ENCODE measurements around the gene MAP3K7.
A peak's percentile ranks its signal among the peaks of the same experiment; 100 is the strongest.

MAP3K7 gene

GRCh38 chr6:90480666-90481065 is 106.2 kb downstream of the MAP3K7 start:
- DNase-seq = no peak

- no peak for DNase-seq
Observed at GRCh38 chr6:90479603-90479926, 107.3 kb downstream of the MAP3K7 start.

- DNase-seq = peak; percentile 87
Observed at GRCh38 chr6:90478789-90479602, 107.9 kb downstream of the MAP3K7 start.

DNA sequence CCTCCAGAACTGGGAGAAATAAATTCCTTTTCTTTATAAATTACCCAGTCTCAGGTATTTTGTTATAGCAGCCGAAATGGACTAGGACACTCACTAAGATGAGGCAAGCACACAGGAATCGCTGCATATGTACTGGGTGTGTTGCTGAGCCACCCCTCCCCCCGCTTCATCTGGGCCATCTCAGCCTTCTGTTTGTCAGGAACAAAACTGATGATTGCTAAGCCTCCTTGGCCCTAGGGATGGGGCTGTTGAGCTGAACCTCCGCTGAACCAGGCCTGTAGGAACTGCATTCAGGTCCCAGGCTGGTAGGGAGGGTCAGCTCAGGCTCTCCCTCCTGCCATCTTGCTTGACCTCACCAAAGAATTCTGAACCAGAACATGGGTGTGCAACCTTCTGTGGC is 108.6 kb downstream of the MAP3K7 start:
- DNase-seq = no peak

DNA sequence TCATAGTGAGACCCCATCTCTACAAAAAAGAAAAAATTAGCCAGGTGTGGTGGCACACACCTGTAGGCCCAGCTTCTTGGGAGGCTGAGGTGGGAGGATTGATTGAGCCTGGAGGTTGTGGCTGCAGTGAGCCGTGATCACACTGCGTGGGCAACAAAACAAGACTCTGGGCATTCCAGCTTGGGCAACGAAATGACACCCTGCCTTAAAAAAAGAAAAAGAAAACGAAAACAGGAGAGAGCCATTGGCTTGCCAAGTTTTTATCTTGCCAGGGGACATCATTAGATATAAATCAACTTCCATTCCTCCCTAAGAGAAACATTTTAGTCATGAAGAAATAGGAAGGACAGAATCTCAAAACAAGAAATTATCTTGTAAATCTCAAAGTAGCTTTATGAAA is 109.5 kb downstream of the MAP3K7 start:
- DNase-seq = no peak

DNA sequence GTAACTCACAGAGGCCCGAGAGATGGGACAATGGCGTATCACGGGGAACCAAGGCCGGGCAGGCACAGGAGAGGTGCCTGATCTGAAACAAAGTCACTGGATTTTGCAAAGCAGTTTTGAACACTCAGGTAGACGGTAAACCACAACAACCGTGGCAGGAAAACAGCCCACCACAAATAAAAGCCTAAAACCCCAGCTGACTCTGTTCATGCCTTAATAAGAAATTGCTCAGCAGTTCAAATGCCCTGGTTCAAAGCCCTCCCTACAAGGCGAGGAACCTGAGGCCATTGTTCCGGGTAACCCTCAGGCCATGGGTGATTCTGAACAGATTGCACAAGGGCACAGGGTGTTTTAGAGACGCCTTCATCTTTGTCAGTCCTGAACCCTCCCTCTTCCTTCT is 114.2 kb downstream of the MAP3K7 start:
- DNase-seq = no peak

DNA sequence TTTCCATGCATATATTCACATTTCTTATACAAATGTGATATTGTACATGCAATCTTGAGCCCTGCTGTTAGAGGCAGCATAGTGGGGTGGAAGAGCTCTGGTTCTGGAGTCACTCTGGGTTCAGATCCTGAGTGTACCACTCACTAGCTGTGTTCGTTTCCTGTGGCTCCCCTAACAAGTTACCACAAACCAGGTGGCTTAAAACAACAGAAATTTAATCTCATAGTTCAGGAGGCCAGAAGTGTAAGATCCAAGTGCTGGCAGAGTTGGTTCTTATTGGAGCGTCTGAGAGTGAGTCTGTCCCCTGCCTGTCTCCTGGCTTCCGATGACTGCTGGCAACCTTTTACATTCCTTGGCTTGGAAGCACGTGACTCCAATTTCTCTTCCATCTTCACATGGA is 115.6 kb downstream of the MAP3K7 start:
- DNase-seq = no peak

DNA sequence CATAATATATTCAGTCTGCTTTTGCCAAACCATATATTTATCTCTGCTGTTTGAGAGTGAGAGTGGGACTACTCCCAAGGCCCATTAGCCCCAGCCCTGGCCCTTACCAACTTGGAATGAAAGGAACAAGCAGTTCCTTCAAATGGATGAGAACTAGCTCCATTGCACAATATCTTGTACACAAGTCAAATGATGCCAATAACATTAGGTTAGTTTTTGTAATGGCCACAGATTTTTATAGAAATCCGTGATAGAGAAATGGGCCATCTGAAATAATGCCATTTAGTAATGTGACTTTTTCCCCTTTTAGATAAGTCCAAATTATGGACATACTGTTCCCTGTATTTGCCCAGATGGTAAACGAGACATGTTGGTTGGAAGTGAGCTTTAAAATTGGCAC is 117.0 kb downstream of the MAP3K7 start:
- no peak for DNase-seq

DNA sequence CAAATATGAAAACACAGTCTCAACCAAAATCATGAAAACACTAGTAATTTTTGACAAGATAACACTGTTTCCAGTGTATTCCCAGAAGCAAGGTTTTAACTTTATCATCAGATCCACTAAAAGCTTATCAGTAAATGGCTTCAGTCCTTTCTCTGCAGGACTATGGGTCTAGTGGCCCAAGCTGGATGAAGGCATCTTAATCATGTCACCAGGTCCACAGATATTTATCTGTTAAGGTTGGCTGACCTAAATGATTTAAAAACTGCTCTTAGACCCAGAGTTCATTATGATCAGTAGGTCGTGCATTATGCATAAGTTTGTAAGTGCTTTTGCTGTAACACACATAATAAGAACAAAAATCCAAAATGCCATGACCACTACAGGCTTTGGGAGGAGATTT is 118.0 kb downstream of the MAP3K7 start:
- no peak for DNase-seq

DNA sequence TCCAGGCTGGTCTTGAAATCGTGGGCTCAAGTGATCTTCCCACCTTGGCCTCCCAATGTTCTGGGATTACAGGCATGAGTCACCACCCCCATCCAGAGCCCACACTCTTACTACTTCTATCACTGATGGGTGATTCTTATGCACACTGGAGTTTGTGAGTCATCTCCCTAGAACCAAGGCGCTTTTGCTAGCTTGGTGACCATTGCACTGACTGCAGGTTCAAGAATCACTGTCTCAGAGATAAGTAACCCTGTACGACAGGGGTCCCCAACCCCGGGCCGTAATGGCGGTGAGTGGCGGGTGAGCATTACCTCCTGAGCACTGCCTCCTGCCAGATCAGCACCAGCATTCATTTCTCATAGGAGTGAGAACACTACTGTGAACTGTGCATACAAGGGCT is 118.8 kb downstream of the MAP3K7 start:
- DNase-seq = no peak

- no peak for DNase-seq
Observed at GRCh38 chr6:90467546-90467945, 119.3 kb downstream of the MAP3K7 start.

DNA sequence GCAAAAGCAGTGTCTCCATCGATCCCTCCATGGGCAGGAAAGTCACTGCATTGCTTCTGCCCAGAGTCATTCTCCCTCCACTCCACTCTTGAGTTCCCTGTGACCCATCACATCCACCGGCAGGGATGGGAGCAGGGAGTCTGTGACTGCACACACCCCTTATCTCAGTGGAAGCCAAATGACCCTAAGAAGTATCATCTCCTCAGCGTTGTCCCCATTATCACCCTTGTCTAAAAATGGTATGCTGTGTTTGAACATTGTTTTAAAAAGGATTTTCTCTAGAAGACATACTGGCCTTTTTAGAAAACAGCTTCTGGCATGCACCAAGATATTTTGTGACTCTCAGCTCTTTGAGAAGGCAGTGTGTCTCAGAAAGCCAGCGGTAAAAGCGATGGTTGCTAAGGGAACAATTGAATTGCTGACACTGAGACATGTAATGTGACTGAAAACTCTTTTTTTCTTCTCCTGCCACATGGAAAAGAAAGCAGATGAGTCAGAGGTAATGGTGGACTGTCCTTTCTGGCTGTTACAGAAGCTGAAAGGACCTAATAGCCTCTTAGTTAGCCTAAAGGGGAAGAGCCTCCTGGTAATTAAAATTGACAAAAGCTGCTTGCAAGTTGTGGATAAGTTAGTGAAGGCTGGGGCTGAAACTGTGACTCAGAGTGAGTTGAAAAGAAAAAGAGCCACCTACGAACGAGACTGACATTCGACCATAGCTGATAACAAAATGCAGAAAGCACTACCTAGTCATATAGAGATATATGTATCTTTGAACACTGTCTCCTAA is 120.5 kb downstream of the MAP3K7 start:
- DNase-seq = no peak

DNA sequence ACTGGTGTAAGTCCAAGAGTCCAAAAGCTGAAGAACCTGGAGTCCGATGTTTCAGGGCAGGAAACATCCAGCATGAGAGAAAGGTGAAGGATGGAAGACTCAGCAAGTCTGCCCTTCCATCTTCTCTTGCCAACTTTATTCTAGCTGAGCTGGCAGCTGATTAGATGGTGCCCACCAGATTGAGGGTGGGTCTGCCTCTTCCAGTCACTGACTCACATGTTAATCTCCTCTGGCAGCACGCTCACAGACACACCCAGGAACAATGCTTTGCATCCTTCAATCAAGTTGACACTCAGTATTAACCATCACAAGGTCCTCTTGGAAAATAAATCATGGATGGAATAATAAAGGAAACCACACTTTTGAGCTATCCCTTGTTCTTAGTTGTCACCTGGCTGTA is 121.2 kb downstream of the MAP3K7 start:
- DNase-seq = no peak

- no peak for DNase-seq
Observed at GRCh38 chr6:90464507-90464906, 122.4 kb downstream of the MAP3K7 start.

GRCh38 chr6:90463874-90464273 is 123.0 kb downstream of the MAP3K7 start:
- no peak for DNase-seq
